Activated CD4-positive, alpha-beta T cell treated with anti-CD3 and anti-CD28 coated beads for 36 hours (primary cell): ENCODE measurements around the gene COQ4. TPM values are rescaled to one million over a fixed set of nuclear protein-coding genes. Genes with fewer than 3 reads are reported as not detected.
A peak's percentile ranks its signal among the peaks of the same experiment; 100 is the strongest.

ENCODE experiments used
- ATAC-seq: fragments of 200-7000 bp; cut with Tn5 transposase; one replicate; pipeline ENCODE4 v1.10.0; 2021; ENCODE audit warnings: mild to moderate bottlenecking, moderate library complexity
- CTCF ChIA-PET: fragments of 350-600 bp; sonication (Branson Sonifier 250); formaldehyde crosslinking; loops from one replicate; lab custom pipeline; 2021; ENCODE audit warnings: antibody characterized with exemption; lab: Charles Lee
- POLR2A ChIA-PET: fragments of 350-600 bp; sonication (Branson Sonifier 250); formaldehyde crosslinking; loops from one replicate; lab custom pipeline; 2021; ENCODE audit warnings: antibody characterized with exemption, inconsistent platforms; lab: Charles Lee
- DNase-seq: peaks from one replicate; pipeline ENCODE4 v3.0.0-alpha.2; 2020
- H3K27ac Mint-ChIP-seq: one replicate; pipeline ENCODE4 v1.8.0; 2021; ENCODE audit warnings: mixed read lengths
- H3K27me3 Mint-ChIP-seq: one replicate; pipeline ENCODE4 v1.8.0; 2021; ENCODE audit warnings: mixed read lengths
- H3K36me3 Mint-ChIP-seq: one replicate; pipeline ENCODE4 v1.8.0; 2021; ENCODE audit warnings: low read depth, mixed read lengths
- H3K4me1 Mint-ChIP-seq: one replicate; pipeline ENCODE4 v1.8.0; 2021; ENCODE audit warnings: mixed read lengths
- H3K4me3 Mint-ChIP-seq: one replicate; pipeline ENCODE4 v1.8.0; 2021; ENCODE audit warnings: mild to moderate bottlenecking, moderate library complexity, mixed read lengths
- H3K9me3 Mint-ChIP-seq: one replicate; pipeline ENCODE4 v1.8.0; 2021; ENCODE audit warnings: low read depth, mixed read lengths
- intact Hi-C, 2 experiments: fragments of 100-400 bp; cut with DNase I in 1 of 2; cut with micrococcal nuclease in 1 of 2; formaldehyde crosslinking; loops; one replicate each; pipeline versions ENCODE4 v1.14.2 to v1.15.1; 2022 to 2024; cut with DNase I, micrococcal nuclease
- total RNA-seq, 2 experiments: library from RNA; stranded (reverse); gene quantifications; one replicate each; pipeline ENCODE4 v1.2.3, GENCODE V29; 2021

Gene COQ4
- total RNA-seq, 2 experiments from 2014 or later: 32.1 to 38.8 TPM

DNA sequence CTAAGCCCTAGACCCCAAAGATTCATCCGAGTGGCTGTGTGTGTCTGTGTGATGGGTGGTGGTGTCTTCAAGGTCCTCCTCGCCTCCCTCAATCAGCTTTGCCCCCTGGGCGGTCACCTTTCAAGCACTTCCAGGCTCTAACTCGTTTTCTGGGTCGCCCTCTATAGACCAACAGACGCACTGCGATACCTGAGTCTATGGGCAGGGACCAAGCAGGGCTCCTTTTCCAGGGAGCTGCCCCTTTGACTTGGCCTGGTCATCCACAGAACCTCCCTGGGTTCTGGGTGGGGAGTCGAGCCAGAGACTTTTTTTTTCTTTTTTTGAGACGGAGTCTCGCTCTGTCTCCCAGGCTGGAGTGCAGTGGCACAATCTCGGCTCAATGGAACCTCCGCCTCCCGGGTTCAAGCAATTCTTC lies 18.8 kb downstream of the COQ4 start:
- DNase-seq (peak; percentile 84), ATAC-seq (peak; percentile 69)
- POLR2A ChIA-PET: interaction anchor here (0.5 to 1.2 kb wide), 5 partner anchors 18 to 274 kb away, joined by 3 read pairs; no protein-coding TSS in a partner anchor
- Mint-ChIP-seq H3K4me1 (peaks cover 6% of the 10 kb centered on the region), H3K9me3 (no peaks in the 10 kb centered on the region), H3K4me3 (peak overlapping the region; percentile 88), H3K27ac (peak overlapping the region; percentile 83), H3K27me3 (no peaks in the 10 kb centered on the region), H3K36me3 (peaks cover 9% of the 10 kb centered on the region)
- CTCF ChIA-PET: interaction anchor here (0.6 to 1.7 kb wide), 27 partner anchors 9 to 323 kb away, joined by 3 to 13 read pairs (median 4); partner anchors contain the start of genes GOLGA2, SWI5 and URM1
- intact Hi-C loops: loop anchor here (1.0 to 5.0 kb wide), 3 partner anchors 44 to 150 kb away; partner anchors contain the start of gene CIZ1 (in 1 of the 2)

DNA sequence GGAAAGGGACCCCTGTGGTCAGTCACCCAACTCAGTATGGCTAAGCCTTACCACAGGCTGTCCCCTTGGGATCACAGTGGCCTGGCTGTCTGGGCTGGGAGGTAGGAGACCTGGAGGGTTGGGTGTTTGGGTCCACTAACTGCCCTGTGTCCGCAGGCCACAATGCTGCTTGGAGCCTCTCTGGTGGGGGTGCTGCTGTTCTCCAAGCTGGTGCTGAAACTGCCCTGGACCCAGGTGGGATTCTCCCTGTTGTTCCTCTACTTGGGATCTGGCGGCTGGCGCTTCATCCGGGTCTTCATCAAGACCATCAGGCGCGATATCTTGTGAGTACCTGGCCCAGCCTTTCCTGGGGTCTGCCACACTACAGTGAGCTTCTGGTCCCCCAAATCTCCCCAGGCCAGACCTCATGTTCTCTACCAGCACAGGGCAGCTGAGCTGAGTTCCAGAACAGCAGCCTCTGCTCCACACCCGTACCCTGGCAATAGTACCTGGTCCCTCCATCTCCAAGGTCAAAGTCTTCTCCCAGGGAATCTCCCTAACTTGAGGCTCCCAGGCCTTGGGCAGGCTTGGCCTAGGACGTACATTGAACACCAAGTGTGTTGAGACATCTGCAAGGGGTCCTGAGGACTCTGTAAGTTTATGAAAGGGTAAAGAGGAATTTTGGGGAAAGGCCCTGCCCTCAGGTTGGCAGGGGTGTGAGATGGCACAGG lies 20.5 kb downstream of the COQ4 start:
- ATAC-seq: no peak
- H3K4me3 Mint-ChIP-seq: no peak overlapping the region
- no peaks in the 10 kb centered on the region for H3K27me3 Mint-ChIP-seq
- CTCF ChIA-PET: interaction anchor here (0.6 kb wide), 3 partner anchors 45 to 618 kb away, joined by 3 read pairs; no protein-coding TSS in a partner anchor
- H3K27ac Mint-ChIP-seq: no peak overlapping the region
- intact Hi-C loops: loop anchor here in 1 of 2 experiments (5.0 kb wide), 1 partner anchor 46 kb away; no protein-coding TSS in a partner anchor
- no peak for DNase-seq
- peaks cover 6% of the 10 kb centered on the region for H3K4me1 Mint-ChIP-seq
- H3K36me3 Mint-ChIP-seq: peaks cover 11% of the 10 kb centered on the region
- no peaks in the 10 kb centered on the region for H3K9me3 Mint-ChIP-seq
- POLR2A ChIA-PET: no interaction called here

DNA sequence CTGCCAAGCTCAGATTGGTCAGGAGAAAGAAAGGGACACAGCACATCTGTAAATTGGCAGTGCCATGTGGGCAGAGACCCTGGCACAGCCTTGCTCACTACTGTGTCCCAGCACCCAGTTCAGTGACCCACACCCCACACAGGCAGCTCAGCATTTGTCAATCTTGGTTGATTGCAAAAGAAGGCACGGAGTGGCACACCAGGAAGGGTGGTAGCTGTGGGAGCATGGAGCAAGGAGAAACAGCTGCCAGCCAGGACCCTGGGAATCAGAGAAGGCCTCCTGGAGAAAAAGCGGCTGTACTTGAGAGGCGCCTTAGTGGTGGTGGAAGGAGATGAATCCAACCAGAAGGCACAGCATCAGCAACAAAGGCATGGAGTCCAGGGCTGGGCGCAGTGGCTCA lies 21.2 kb downstream of the COQ4 start:
- ATAC-seq: no peak
- ChIA-PET POLR2A (no interaction called here), CTCF (interaction anchor here (0.6 to 1.7 kb wide), 4 partner anchors 18 to 617 kb away, joined by 3 to 11 read pairs (median 3); no protein-coding TSS in a partner anchor)
- no peaks in the 10 kb centered on the region for H3K9me3 Mint-ChIP-seq
- H3K4me1 Mint-ChIP-seq: peaks cover 6% of the 10 kb centered on the region
- no peak for DNase-seq
- H3K27ac Mint-ChIP-seq: no peak overlapping the region
- intact Hi-C loops: loop anchor here in 1 of 2 experiments (5.0 kb wide), 1 partner anchor 47 kb away; no protein-coding TSS in a partner anchor
- no peak overlapping the region for H3K4me3 Mint-ChIP-seq
- H3K36me3 Mint-ChIP-seq: peaks cover 11% of the 10 kb centered on the region
- no peaks in the 10 kb centered on the region for H3K27me3 Mint-ChIP-seq

DNA sequence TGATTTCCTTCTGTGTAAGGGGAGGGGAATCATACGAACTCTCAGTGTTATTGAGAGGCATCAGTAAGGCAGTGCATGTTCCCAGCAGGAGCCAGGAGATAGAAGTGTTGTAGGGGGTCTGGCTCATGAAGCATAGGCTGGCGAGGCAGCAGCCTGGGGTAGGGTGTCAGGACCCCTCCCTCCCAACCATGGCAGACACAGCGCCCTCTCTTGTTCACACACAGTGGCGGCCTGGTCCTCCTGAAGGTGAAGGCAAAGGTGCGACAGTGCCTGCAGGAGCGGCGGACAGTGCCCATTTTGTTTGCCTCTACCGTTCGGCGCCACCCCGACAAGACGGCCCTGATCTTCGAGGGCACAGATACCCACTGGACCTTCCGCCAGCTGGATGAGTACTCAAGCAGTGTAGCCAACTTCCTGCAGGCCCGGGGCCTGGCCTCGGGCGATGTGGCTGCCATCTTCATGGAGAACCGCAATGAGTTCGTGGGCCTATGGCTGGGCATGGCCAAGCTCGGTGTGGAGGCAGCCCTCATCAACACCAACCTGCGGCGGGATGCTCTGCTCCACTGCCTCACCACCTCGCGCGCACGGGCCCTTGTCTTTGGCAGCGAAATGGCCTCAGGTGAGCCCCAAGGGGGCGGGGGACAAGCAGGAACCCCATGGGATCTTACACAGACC lies 22.4 kb downstream of the COQ4 start:
- Mint-ChIP-seq H3K9me3 (no peaks in the 10 kb centered on the region), H3K27me3 (no peaks in the 10 kb centered on the region), H3K27ac (no peak overlapping the region), H3K36me3 (peaks cover 13% of the 10 kb centered on the region), H3K4me3 (no peak overlapping the region), H3K4me1 (peaks cover 4% of the 10 kb centered on the region)
- ATAC-seq (no peak), DNase-seq (no peak)
- POLR2A ChIA-PET: no interaction called here
- intact Hi-C loops: loop anchor here in 1 of 2 experiments (5.0 kb wide), 1 partner anchor 48 kb away; no protein-coding TSS in a partner anchor
- CTCF ChIA-PET: interaction anchor here (1.1 to 1.8 kb wide), 4 partner anchors 15 to 224 kb away, joined by 3 to 11 read pairs (median 4); no protein-coding TSS in a partner anchor

- intact Hi-C loops: no loop called here
- no peaks in the 10 kb centered on the region for H3K4me1 Mint-ChIP-seq
- ChIA-PET POLR2A (interaction anchor here (0.5 to 0.7 kb wide), 2 partner anchors 13 to 25 kb away, joined by 3 read pairs; no protein-coding TSS in a partner anchor), CTCF (interaction anchor here (1.2 kb wide), 1 partner anchor 11 kb away, joined by 3 read pairs; no protein-coding TSS in a partner anchor)
- no peak for DNase-seq
- no peak overlapping the region for H3K4me3 Mint-ChIP-seq
- peaks cover 10% of the 10 kb centered on the region for H3K36me3 Mint-ChIP-seq
- no peaks in the 10 kb centered on the region for H3K27me3 Mint-ChIP-seq
- H3K9me3 Mint-ChIP-seq: no peaks in the 10 kb centered on the region
- H3K27ac Mint-ChIP-seq: no peak overlapping the region
- no peak for ATAC-seq
Measured at GRCh38 chr9:128349125-128349524, 26.5 kb downstream of the COQ4 start.

DNA sequence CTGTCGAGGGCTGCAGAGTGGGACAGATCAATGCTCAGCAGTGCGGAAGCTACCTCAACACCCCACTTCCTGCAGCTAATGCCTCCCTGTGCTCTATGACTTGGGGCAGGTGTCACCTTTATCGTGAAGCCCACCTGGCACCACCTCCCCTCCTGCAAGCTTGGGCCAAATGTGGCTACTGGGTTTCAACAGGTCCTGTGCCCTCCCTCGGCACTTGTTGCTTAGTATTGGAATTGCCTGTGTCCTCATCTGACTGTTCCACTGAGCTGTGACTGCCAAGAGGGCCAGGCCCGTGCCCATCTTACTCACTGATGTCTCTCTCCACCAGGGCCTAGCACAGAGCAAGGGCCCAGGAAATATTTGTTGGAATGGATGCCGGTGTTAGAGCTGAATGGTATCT lies 27.1 kb downstream of the COQ4 start:
- H3K4me3 Mint-ChIP-seq: no peak overlapping the region
- no peaks in the 10 kb centered on the region for H3K27me3 Mint-ChIP-seq
- H3K4me1 Mint-ChIP-seq: no peaks in the 10 kb centered on the region
- no peak for DNase-seq
- no peak overlapping the region for H3K27ac Mint-ChIP-seq
- ChIA-PET POLR2A (interaction anchor here (0.5 to 0.7 kb wide), 2 partner anchors 12 to 317 kb away, joined by 3 read pairs; no protein-coding TSS in a partner anchor), CTCF (interaction anchor here (1.2 kb wide), 1 partner anchor 10 kb away, joined by 3 read pairs; no protein-coding TSS in a partner anchor)
- intact Hi-C loops: no loop called here
- no peaks in the 10 kb centered on the region for H3K9me3 Mint-ChIP-seq
- no peak for ATAC-seq
- peaks cover 11% of the 10 kb centered on the region for H3K36me3 Mint-ChIP-seq

DNA sequence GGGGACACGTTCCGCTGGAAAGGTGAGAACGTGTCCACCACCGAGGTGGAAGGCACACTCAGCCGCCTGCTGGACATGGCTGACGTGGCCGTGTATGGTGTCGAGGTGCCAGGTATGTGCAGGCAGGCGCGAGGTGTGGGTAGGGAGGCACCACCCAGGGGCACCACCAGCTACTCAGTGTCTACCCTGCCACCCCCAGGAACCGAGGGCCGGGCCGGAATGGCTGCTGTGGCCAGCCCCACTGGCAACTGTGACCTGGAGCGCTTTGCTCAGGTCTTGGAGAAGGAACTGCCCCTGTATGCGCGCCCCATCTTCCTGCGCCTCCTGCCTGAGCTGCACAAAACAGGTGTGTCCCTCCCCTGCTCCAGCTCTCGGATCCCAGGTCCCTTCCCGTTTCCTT lies 32.8 kb downstream of the COQ4 start:
- ATAC-seq: no peak
- intact Hi-C loops: no loop called here
- Mint-ChIP-seq H3K27ac (no peak overlapping the region), H3K36me3 (peaks cover 15% of the 10 kb centered on the region), H3K4me3 (no peak overlapping the region), H3K27me3 (no peaks in the 10 kb centered on the region), H3K9me3 (no peaks in the 10 kb centered on the region), H3K4me1 (no peaks in the 10 kb centered on the region)
- DNase-seq: no peak
- ChIA-PET POLR2A (no interaction called here), CTCF (interaction anchor here (0.8 kb wide), 1 partner anchor 10 kb away, joined by 3 read pairs; no protein-coding TSS in a partner anchor)

DNA sequence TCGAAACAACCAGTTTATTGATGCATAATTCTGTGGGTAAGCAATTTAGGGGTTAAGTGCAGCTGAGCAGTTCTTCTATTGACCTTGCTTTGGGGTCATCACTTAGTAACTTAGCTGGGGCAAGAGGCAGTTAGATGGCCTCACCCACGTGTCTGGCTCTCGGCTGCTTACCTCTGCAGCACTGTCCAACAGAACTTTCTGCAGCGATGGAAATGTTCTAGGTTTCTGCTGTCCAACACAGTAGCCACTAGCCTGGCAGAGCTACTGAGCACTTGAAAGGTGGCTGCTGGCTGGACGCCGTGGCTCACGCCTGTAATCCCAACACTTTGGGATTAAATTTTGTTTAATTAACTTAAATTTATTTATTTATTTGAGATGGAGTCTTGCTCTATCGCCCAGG lies 35.5 kb downstream of the COQ4 start:
- ChIA-PET CTCF (interaction anchor here (0.6 to 1.3 kb wide), 2 partner anchors 17 to 68 kb away, joined by 3 read pairs; no protein-coding TSS in a partner anchor), POLR2A (no interaction called here)
- Mint-ChIP-seq H3K9me3 (no peaks in the 10 kb centered on the region), H3K4me3 (no peak overlapping the region), H3K36me3 (peaks cover 15% of the 10 kb centered on the region), H3K4me1 (peaks cover 13% of the 10 kb centered on the region), H3K27me3 (no peaks in the 10 kb centered on the region), H3K27ac (no peak overlapping the region)
- ATAC-seq (no peak), DNase-seq (no peak)
- intact Hi-C loops: no loop called here

DNA sequence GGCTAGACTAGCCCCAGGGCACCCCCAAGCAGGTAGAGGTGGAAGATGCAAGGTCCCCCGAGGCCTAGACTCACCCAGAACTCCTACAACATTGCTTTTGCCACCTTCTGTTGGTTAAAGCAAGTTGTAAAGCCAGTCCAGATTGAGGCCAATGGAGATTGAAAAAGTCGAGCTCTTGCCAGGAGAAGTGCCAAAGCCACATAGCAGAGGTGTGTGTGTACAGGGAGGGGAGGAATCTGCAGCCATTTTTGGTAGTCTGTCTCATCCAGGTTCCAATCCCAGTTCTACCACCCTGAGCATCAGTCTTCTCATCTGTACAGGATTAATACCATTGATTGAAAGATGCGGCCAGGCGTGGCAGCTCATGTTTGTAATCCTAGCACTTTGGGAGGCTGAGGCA lies 36.2 kb downstream of the COQ4 start:
- DNase-seq: no peak
- peaks cover 13% of the 10 kb centered on the region for H3K4me1 Mint-ChIP-seq
- H3K27me3 Mint-ChIP-seq: no peaks in the 10 kb centered on the region
- no peak for ATAC-seq
- CTCF ChIA-PET: interaction anchor here (0.7 to 1.1 kb wide), 3 partner anchors 9 to 41 kb away, joined by 3 to 5 read pairs (median 4); no protein-coding TSS in a partner anchor
- H3K27ac Mint-ChIP-seq: no peak overlapping the region
- no peaks in the 10 kb centered on the region for H3K9me3 Mint-ChIP-seq
- H3K4me3 Mint-ChIP-seq: no peak overlapping the region
- intact Hi-C loops: no loop called here
- POLR2A ChIA-PET: no interaction called here
- peaks cover 15% of the 10 kb centered on the region for H3K36me3 Mint-ChIP-seq

GRCh38 chr9:128360826-128361225 lies 38.2 kb downstream of the COQ4 start:
- ChIA-PET CTCF (interaction anchor here (0.8 to 5.6 kb wide), 10 partner anchors 10 to 278 kb away, joined by 3 to 36 read pairs (median 5); partner anchors contain the start of genes GLE1 and URM1), POLR2A (interaction anchor here (0.5 to 1.8 kb wide), 2 partner anchors 10 to 19 kb away, joined by 3 to 8 read pairs; partner anchors contain the start of gene URM1)
- ATAC-seq (no peak), DNase-seq (no peak)
- peaks cover 7% of the 10 kb centered on the region for H3K36me3 Mint-ChIP-seq
- intact Hi-C loops: no loop called here
- H3K9me3 Mint-ChIP-seq: no peaks in the 10 kb centered on the region
- no peak overlapping the region for H3K4me3 Mint-ChIP-seq
- H3K27ac Mint-ChIP-seq: peak overlapping the region; percentile 59
- H3K4me1 Mint-ChIP-seq: peaks cover 19% of the 10 kb centered on the region
- H3K27me3 Mint-ChIP-seq: no peaks in the 10 kb centered on the region
